ENCODE results near the gene COA1.

The COA1 gene

GRCh38 chr7:43646603-43647338, 82.6 kb downstream of the COA1 start:
- no peak overlapping the region for H3K4me3 ChIP-seq (ENCODE audit: low read depth, low read length)
- no peak for DNase-seq (ENCODE audit: low read depth)
- TF ChIP-seq CTCF (IDR thresholded peaks at IDR 0.05; ENCODE audit: control insufficient read depth, extremely low read depth, insufficient read depth), result no peak

- H3K4me3 ChIP-seq (ENCODE audit: low read depth, low read length), result no peak overlapping the region
- DNase-seq (ENCODE audit: low read depth), result no peak
- no peak for TF ChIP-seq CTCF (IDR thresholded peaks at IDR 0.05; ENCODE audit: control insufficient read depth, extremely low read depth, insufficient read depth)
Observed at GRCh38 chr7:43645699-43646226, 83.6 kb downstream of the COA1 start.

GRCh38 chr7:43643846-43644245, 85.5 kb downstream of the COA1 start:
- H3K4me3 ChIP-seq (ENCODE audit: low read depth, low read length), result no peak overlapping the region
- no peak for TF ChIP-seq CTCF (IDR thresholded peaks at IDR 0.05; ENCODE audit: control insufficient read depth, extremely low read depth, insufficient read depth)
- DNase-seq (ENCODE audit: low read depth), result no peak

- TF ChIP-seq CTCF (IDR thresholded peaks at IDR 0.05; ENCODE audit: control insufficient read depth, extremely low read depth, insufficient read depth), result no peak
- no peak overlapping the region for H3K4me3 ChIP-seq (ENCODE audit: low read depth, low read length)
- no peak for DNase-seq (ENCODE audit: low read depth)
Observed at GRCh38 chr7:43642897-43643630, 86.3 kb downstream of the COA1 start.

- H3K4me3 ChIP-seq (ENCODE audit: low read depth, low read length), result no peak overlapping the region
- TF ChIP-seq CTCF (IDR thresholded peaks at IDR 0.05; ENCODE audit: control insufficient read depth, extremely low read depth, insufficient read depth), result no peak
- DNase-seq (ENCODE audit: low read depth), result no peak
Observed at GRCh38 chr7:43640679-43641078, 88.6 kb downstream of the COA1 start.

GRCh38 chr7:43639858-43640491, 89.3 kb downstream of the COA1 start:
- H3K4me3 ChIP-seq (ENCODE audit: low read depth, low read length), result no peak overlapping the region
- no peak for TF ChIP-seq CTCF (IDR thresholded peaks at IDR 0.05; ENCODE audit: control insufficient read depth, extremely low read depth, insufficient read depth)
- no peak for DNase-seq (ENCODE audit: low read depth)
